ENCODE data around the gene PPP2R3A.

Gene PPP2R3A

GRCh38 chr3:136074546-136075170 lies 109.1 kb downstream of the PPP2R3A start:
- no peak for TF ChIP-seq YY1 (IDR thresholded peaks at IDR 0.05; ENCODE audit: low read depth)
- TF ChIP-seq CEBPB (IDR thresholded peaks at IDR 0.05), result no peak
- TF ChIP-seq RAD21 (IDR thresholded peaks at IDR 0.05; ENCODE audit: low read depth), result no peak
- TF ChIP-seq NFIC (IDR thresholded peaks at IDR 0.05), result no peak
- TF ChIP-seq CREB1 (IDR thresholded peaks at IDR 0.05; ENCODE audit: low read depth), result no peak
- no peak for TF ChIP-seq MAX (IDR thresholded peaks at IDR 0.05)
- TF ChIP-seq ZBTB7A (IDR thresholded peaks at IDR 0.05; ENCODE audit: low read depth), result no peak
- TF ChIP-seq TEAD4 (IDR thresholded peaks at IDR 0.05), result no peak
- TF ChIP-seq USF1 (IDR thresholded peaks at IDR 0.05), result no peak
- TF ChIP-seq TAF1 (IDR thresholded peaks at IDR 0.05; ENCODE audit: low read depth), result no peak
- no peak for TF ChIP-seq TCF12 (IDR thresholded peaks at IDR 0.05; ENCODE audit: low read depth)
- no peak for TF ChIP-seq REST (IDR thresholded peaks at IDR 0.05; ENCODE audit: low read depth)
- TF ChIP-seq EP300 (IDR thresholded peaks at IDR 0.05; ENCODE audit: borderline replicate concordance), result no peak
- TF ChIP-seq EGR1 (IDR thresholded peaks at IDR 0.05), result no peak

GRCh38 chr3:136075218-136075808 lies 109.8 kb downstream of the PPP2R3A start:
- no peak for TF ChIP-seq YY1 (IDR thresholded peaks at IDR 0.05; ENCODE audit: low read depth)
- peak; percentile 98 for TF ChIP-seq RAD21 (IDR thresholded peaks at IDR 0.05; ENCODE audit: low read depth)

GRCh38 chr3:136075811-136076210 lies 110.3 kb downstream of the PPP2R3A start:
- no peak for TF ChIP-seq CEBPB (IDR thresholded peaks at IDR 0.05)
- TF ChIP-seq TAF1 (IDR thresholded peaks at IDR 0.05; ENCODE audit: low read depth), result no peak
- TF ChIP-seq FOXM1 (IDR thresholded peaks at IDR 0.05; ENCODE audit: borderline replicate concordance, low read depth), result no peak
- TF ChIP-seq TEAD4 (IDR thresholded peaks at IDR 0.05), result no peak
- TF ChIP-seq EGR1 (IDR thresholded peaks at IDR 0.05), result no peak
- no peak for TF ChIP-seq YY1 (IDR thresholded peaks at IDR 0.05; ENCODE audit: low read depth)

GRCh38 chr3:136078421-136079364 lies 113.2 kb downstream of the PPP2R3A start:
- no peak for TF ChIP-seq CEBPB (IDR thresholded peaks at IDR 0.05)
- peak; percentile 62 for TF ChIP-seq RAD21 (IDR thresholded peaks at IDR 0.05; ENCODE audit: low read depth)

GRCh38 chr3:136093771-136094170 lies 128.2 kb downstream of the PPP2R3A start:
- TF ChIP-seq RAD21 (IDR thresholded peaks at IDR 0.05; ENCODE audit: low read depth) (no peak), ZBTB7A (IDR thresholded peaks at IDR 0.05; ENCODE audit: low read depth) (no peak), MAX (IDR thresholded peaks at IDR 0.05) (no peak), EP300 (IDR thresholded peaks at IDR 0.05; ENCODE audit: borderline replicate concordance) (no peak), FOXM1 (IDR thresholded peaks at IDR 0.05; ENCODE audit: borderline replicate concordance, low read depth) (no peak), USF1 (IDR thresholded peaks at IDR 0.05) (no peak), EGR1 (IDR thresholded peaks at IDR 0.05) (no peak), TCF12 (IDR thresholded peaks at IDR 0.05; ENCODE audit: low read depth) (no peak), NFIC (IDR thresholded peaks at IDR 0.05) (no peak), YY1 (IDR thresholded peaks at IDR 0.05; ENCODE audit: low read depth) (no peak), CEBPB (IDR thresholded peaks at IDR 0.05) (no peak), CREB1 (IDR thresholded peaks at IDR 0.05; ENCODE audit: low read depth) (no peak)

GRCh38 chr3:136105044-136105443 lies 139.5 kb downstream of the PPP2R3A start:
- TF ChIP-seq TEAD4 (IDR thresholded peaks at IDR 0.05), result no peak
- no peak for TF ChIP-seq CEBPB (IDR thresholded peaks at IDR 0.05)
- TF ChIP-seq TCF12 (IDR thresholded peaks at IDR 0.05; ENCODE audit: low read depth), result no peak
- TF ChIP-seq CREB1 (IDR thresholded peaks at IDR 0.05; ENCODE audit: low read depth), result no peak
- no peak for TF ChIP-seq RAD21 (IDR thresholded peaks at IDR 0.05; ENCODE audit: low read depth)
- no peak for TF ChIP-seq MAX (IDR thresholded peaks at IDR 0.05)
- TF ChIP-seq TAF1 (IDR thresholded peaks at IDR 0.05; ENCODE audit: low read depth), result no peak
- TF ChIP-seq USF1 (IDR thresholded peaks at IDR 0.05), result no peak
- no peak for TF ChIP-seq REST (IDR thresholded peaks at IDR 0.05; ENCODE audit: low read depth)
- no peak for TF ChIP-seq EP300 (IDR thresholded peaks at IDR 0.05; ENCODE audit: borderline replicate concordance)
- TF ChIP-seq FOXM1 (IDR thresholded peaks at IDR 0.05; ENCODE audit: borderline replicate concordance, low read depth), result no peak
- no peak for TF ChIP-seq ZBTB7A (IDR thresholded peaks at IDR 0.05; ENCODE audit: low read depth)
- TF ChIP-seq NFIC (IDR thresholded peaks at IDR 0.05), result no peak
- TF ChIP-seq YY1 (IDR thresholded peaks at IDR 0.05; ENCODE audit: low read depth), result no peak
- no peak for TF ChIP-seq EGR1 (IDR thresholded peaks at IDR 0.05)

Measured in Ishikawa (cell line).